ENCODE results near the gene ELOA2.
"Not testable (repeated sequence)": the region's sequence is repeated elsewhere in the genome, so short reads cannot be mapped to it uniquely, and the experiment has no call there.

ELOA2 gene

GRCh38 chr18:47029684-47030353 is 5.6 kb downstream of the ELOA2 start:
- not testable (repeated sequence) for H3K14ac ChIP-seq (ENCODE audit: low read length in 2 of 2); H2AFZ ChIP-seq (ENCODE audit: low read depth, low read length); H3K23ac ChIP-seq (ENCODE audit: low read length in 2 of 2); H3K27me3 ChIP-seq (ENCODE audit: control insufficient read depth in 1 of 2, insufficient read depth in 1 of 2, low read length in 2 of 2); H3K36me3 ChIP-seq (ENCODE audit: control insufficient read depth in 1 of 2, insufficient read depth in 2 of 2, low read depth in 1 of 2, low read length in 2 of 2); H3K4me1 ChIP-seq (ENCODE audit: control insufficient read depth, insufficient read depth, low read depth, low read length); H2AK5ac ChIP-seq (ENCODE audit: low read length, severe bottlenecking); H3K4me3 ChIP-seq (ENCODE audit: insufficient read depth in 1 of 2, low read depth in 1 of 2, low read length in 2 of 2); H2BK5ac ChIP-seq (ENCODE audit: low read depth, low read length, poor library complexity, severe bottlenecking); DNase-seq; H3K9me3 ChIP-seq (ENCODE audit: control insufficient read depth, low read length); H3K27ac ChIP-seq (ENCODE audit: low read length, poor library complexity, severe bottlenecking); H3K79me1 ChIP-seq (replicated peaks; ENCODE audit: low read length, poor library complexity, severe bottlenecking); H4K8ac ChIP-seq (ENCODE audit: low read length); H2BK15ac ChIP-seq (ENCODE audit: low read depth, poor library complexity, severe bottlenecking); H2BK120ac ChIP-seq (ENCODE audit: low read depth, low read length); H3K4me2 ChIP-seq (ENCODE audit: low read length, poor library complexity, severe bottlenecking); H3K4ac ChIP-seq (ENCODE audit: low read depth in 1 of 2, low read length in 2 of 2); H3K9ac ChIP-seq (ENCODE audit: low read length); H4K91ac ChIP-seq (ENCODE audit: low read length); H3K18ac ChIP-seq (ENCODE audit: low read depth in 1 of 2, low read length in 2 of 2); H2BK12ac ChIP-seq (ENCODE audit: low read length in 2 of 2)
- no CpG with 5 or more reads among the region's 55 CpGs for WGBS

- H3K4me2 ChIP-seq (ENCODE audit: low read length, poor library complexity, severe bottlenecking); H3K9me3 ChIP-seq (ENCODE audit: control insufficient read depth, low read length); H4K91ac ChIP-seq (ENCODE audit: low read length); H2AK5ac ChIP-seq (ENCODE audit: low read length, severe bottlenecking); H3K79me1 ChIP-seq (replicated peaks; ENCODE audit: low read length, poor library complexity, severe bottlenecking); H3K36me3 ChIP-seq (ENCODE audit: control insufficient read depth in 1 of 2, insufficient read depth in 2 of 2, low read depth in 1 of 2, low read length in 2 of 2); H3K4me3 ChIP-seq (ENCODE audit: insufficient read depth in 1 of 2, low read depth in 1 of 2, low read length in 2 of 2); H3K18ac ChIP-seq (ENCODE audit: low read depth in 1 of 2, low read length in 2 of 2); H3K9ac ChIP-seq (ENCODE audit: low read length); H4K8ac ChIP-seq (ENCODE audit: low read length); H3K4ac ChIP-seq (ENCODE audit: low read depth in 1 of 2, low read length in 2 of 2); H3K27ac ChIP-seq (ENCODE audit: low read length, poor library complexity, severe bottlenecking); H3K14ac ChIP-seq (ENCODE audit: low read length in 2 of 2); H2BK12ac ChIP-seq (ENCODE audit: low read length in 2 of 2); H2BK120ac ChIP-seq (ENCODE audit: low read depth, low read length); DNase-seq; H2BK5ac ChIP-seq (ENCODE audit: low read depth, low read length, poor library complexity, severe bottlenecking); H2AFZ ChIP-seq (ENCODE audit: low read depth, low read length); H3K23ac ChIP-seq (ENCODE audit: low read length in 2 of 2); H2BK15ac ChIP-seq (ENCODE audit: low read depth, poor library complexity, severe bottlenecking); H3K4me1 ChIP-seq (ENCODE audit: control insufficient read depth, insufficient read depth, low read depth, low read length); H3K27me3 ChIP-seq (ENCODE audit: control insufficient read depth in 1 of 2, insufficient read depth in 1 of 2, low read length in 2 of 2): not testable (repeated sequence)
- no CpG with 5 or more reads among the region's 29 CpGs for WGBS
Measured at GRCh38 chr18:47028738-47029137, 6.7 kb downstream of the ELOA2 start.

GRCh38 chr18:47025557-47026174 is 9.8 kb downstream of the ELOA2 start:
- not testable (repeated sequence) for H2BK15ac ChIP-seq (ENCODE audit: low read depth, poor library complexity, severe bottlenecking)
- WGBS: 82% methylated on average over 3 of the region's 17 CpGs

GRCh38 chr18:47023769-47024465 is 11.5 kb downstream of the ELOA2 start:
- not testable (repeated sequence) for H3K27me3 ChIP-seq (ENCODE audit: control insufficient read depth in 1 of 2, insufficient read depth in 1 of 2, low read length in 2 of 2); DNase-seq; H3K4me2 ChIP-seq (ENCODE audit: low read length, poor library complexity, severe bottlenecking); H3K36me3 ChIP-seq (ENCODE audit: control insufficient read depth in 1 of 2, insufficient read depth in 2 of 2, low read depth in 1 of 2, low read length in 2 of 2); H2BK12ac ChIP-seq (ENCODE audit: low read length in 2 of 2); H3K9me3 ChIP-seq (ENCODE audit: control insufficient read depth, low read length); H3K79me1 ChIP-seq (replicated peaks; ENCODE audit: low read length, poor library complexity, severe bottlenecking); H2AFZ ChIP-seq (ENCODE audit: low read depth, low read length); H3K14ac ChIP-seq (ENCODE audit: low read length in 2 of 2); H3K4me1 ChIP-seq (ENCODE audit: control insufficient read depth, insufficient read depth, low read depth, low read length); H3K23ac ChIP-seq (ENCODE audit: low read length in 2 of 2); H4K8ac ChIP-seq (ENCODE audit: low read length); H2BK15ac ChIP-seq (ENCODE audit: low read depth, poor library complexity, severe bottlenecking); H3K27ac ChIP-seq (ENCODE audit: low read length, poor library complexity, severe bottlenecking); H3K4me3 ChIP-seq (ENCODE audit: insufficient read depth in 1 of 2, low read depth in 1 of 2, low read length in 2 of 2); H3K4ac ChIP-seq (ENCODE audit: low read depth in 1 of 2, low read length in 2 of 2); H3K18ac ChIP-seq (ENCODE audit: low read depth in 1 of 2, low read length in 2 of 2); H2BK5ac ChIP-seq (ENCODE audit: low read depth, low read length, poor library complexity, severe bottlenecking); H2AK5ac ChIP-seq (ENCODE audit: low read length, severe bottlenecking); H2BK120ac ChIP-seq (ENCODE audit: low read depth, low read length); H4K91ac ChIP-seq (ENCODE audit: low read length); H3K9ac ChIP-seq (ENCODE audit: low read length)
- WGBS: no CpG with 5 or more reads among the region's 55 CpGs

More at GRCh38 chr18:47025557-47026174, 9.8 kb downstream of the ELOA2 start:
- H2AFZ ChIP-seq (ENCODE audit: low read depth, low read length); H2BK12ac ChIP-seq (ENCODE audit: low read length in 2 of 2); H3K18ac ChIP-seq (ENCODE audit: low read depth in 1 of 2, low read length in 2 of 2); H2AK5ac ChIP-seq (ENCODE audit: low read length, severe bottlenecking); H3K4me1 ChIP-seq (ENCODE audit: control insufficient read depth, insufficient read depth, low read depth, low read length); H4K91ac ChIP-seq (ENCODE audit: low read length); H3K79me1 ChIP-seq (replicated peaks; ENCODE audit: low read length, poor library complexity, severe bottlenecking); H2BK120ac ChIP-seq (ENCODE audit: low read depth, low read length); H3K4me2 ChIP-seq (ENCODE audit: low read length, poor library complexity, severe bottlenecking); H4K8ac ChIP-seq (ENCODE audit: low read length); H3K27ac ChIP-seq (ENCODE audit: low read length, poor library complexity, severe bottlenecking); H3K36me3 ChIP-seq (ENCODE audit: control insufficient read depth in 1 of 2, insufficient read depth in 2 of 2, low read depth in 1 of 2, low read length in 2 of 2); H3K9me3 ChIP-seq (ENCODE audit: control insufficient read depth, low read length); H3K4ac ChIP-seq (ENCODE audit: low read depth in 1 of 2, low read length in 2 of 2); DNase-seq; H3K4me3 ChIP-seq (ENCODE audit: insufficient read depth in 1 of 2, low read depth in 1 of 2, low read length in 2 of 2); H3K27me3 ChIP-seq (ENCODE audit: control insufficient read depth in 1 of 2, insufficient read depth in 1 of 2, low read length in 2 of 2); H2BK5ac ChIP-seq (ENCODE audit: low read depth, low read length, poor library complexity, severe bottlenecking); H3K14ac ChIP-seq (ENCODE audit: low read length in 2 of 2); H3K23ac ChIP-seq (ENCODE audit: low read length in 2 of 2); H3K9ac ChIP-seq (ENCODE audit: low read length): not testable (repeated sequence)

All from mesenchymal stem cell (in vitro differentiated cells and primary cell).